HEK293 (cell line): ENCODE measurements around the gene FOXE3.

Experiments used
- TCF7L2 ChIP-seq: IDR thresholded peaks from 2 replicates; pipeline ENCODE4 v1.6.1; 2011; ENCODE audit warnings: low read depth, mild to moderate bottlenecking, inconsistent platforms, low read length, moderate library complexity, borderline replicate concordance
- ZNF132 ChIP-seq: fragments of 450-650 bp; formaldehyde crosslinking; IDR thresholded peaks from 2 replicates; pipeline ENCODE4 v1.5.1; 2017; ENCODE audit warnings: missing biosample characterization, missing genetic modification characterization, borderline replicate concordance
- ZNF549 ChIP-seq: fragments of 450-650 bp; IDR thresholded peaks from 2 replicates; pipeline ENCODE4 v1.5.1; 2018; ENCODE audit warnings: missing biosample characterization, missing genetic modification characterization, mild to moderate bottlenecking, inconsistent platforms, moderate library complexity

- no peak for TF ChIP-seq ZNF132 (tag by site-specific recombination)
- TF ChIP-seq TCF7L2, result no peak
- no peak for TF ChIP-seq ZNF549
Observed at GRCh38 chr1:47402591-47402990, 13.5 kb upstream of the FOXE3 start.
